Right lobe of liver (tissue), 6 donors: Measurements from ENCODE around the gene HOXD9. TPM values are rescaled to one million over a fixed set of nuclear protein-coding genes. Genes with fewer than 3 reads are reported as not detected.

Experiments
- ATAC-seq, 4 donors: fragments of 200-7000 bp; cut with Tn5 transposase; one replicate each; pipeline ENCODE4 v1.9.1; 2020; ENCODE audit warnings: mild to moderate bottlenecking in 4 of 4, moderate library complexity in 4 of 4
- DNase-seq, 3 donors: peaks; one replicate each; pipeline ENCODE4 v3.0.0-alpha.2; 2020
- H3K27ac ChIP-seq, 3 donors: fragments of 200-600 bp; one replicate each; pipeline ENCODE4 v1.8.0; 2022
- H3K27me3 ChIP-seq, 2 donors: fragments of 200-600 bp; one replicate each; pipeline ENCODE4 v1.8.0; 2022
- H3K36me3 ChIP-seq, 4 donors: fragments of 200-600 bp; sonication (generic) in 1 of 4; one replicate each; pipeline versions ENCODE4 v1.5.1 to v1.8.0; 2017 to 2022; ENCODE audit warnings: control low read depth in 1 of 4
- H3K4me1 ChIP-seq, 4 donors: fragments of 200-600 bp; sonication (generic) in 1 of 4; one replicate each; pipeline versions ENCODE4 v1.5.1 to v1.8.0; 2017 to 2022; ENCODE audit warnings: control low read depth in 1 of 4
- H3K4me3 ChIP-seq, 3 donors: fragments of 200-600 bp; one replicate each; pipeline ENCODE4 v1.8.0; 2022
- H3K9me3 ChIP-seq, 4 donors: fragments of 200-600 bp; sonication (generic) in 1 of 4; one replicate each; pipeline versions ENCODE4 v1.5.1 to v1.8.0; 2017 to 2022; ENCODE audit warnings: control low read depth in 1 of 4
- CTCF ChIP-seq, 4 donors: fragments of 200-600 bp in 3 of 4; fragments of 450-650 bp in 1 of 4; IDR thresholded peaks; one replicate each; pipeline versions ENCODE4 v1.5.1 to v1.8.0; 2016 to 2022; ENCODE audit warnings: antibody characterized with exemption in 4 of 4, mild to moderate bottlenecking in 2 of 4
- POLR2A ChIP-seq: fragments of 450-650 bp; IDR thresholded peaks from one replicate; pipeline ENCODE4 v1.6.1; 2017; ENCODE audit warnings: antibody characterized with exemption, mild to moderate bottlenecking
- WGBS: methylation state at CpG from one replicate; pipeline ENCODE4 v1.1.6; 2018; ENCODE audit warnings: low coverage, low lambda C conversion rate; ENCODE audit not compliant: insufficient coverage; ENCODE audit errors: missing lambda C conversion rate; 5-methylcytosine and 5-hydroxymethylcytosine counted together
- intact Hi-C, 2 donors: fragments of 100-400 bp; cut with DNase I; formaldehyde crosslinking; loops; one replicate each; pipeline versions ENCODE4 v1.11.2 to v1.14.1; 2022
- total RNA-seq, 6 experiments: library from RNA; depleted of rRNA in 2 of 6; stranded (reverse); fragments of >200 nt in 2 of 6; fragmentation: NEBNext Ultra II Directional in 3 of 6; extraction: Animal tissue kit (Norgen Biotek cat#: 25700) in 3 of 6; gene quantifications; one replicate each; pipeline versions ENCODE4 v1.1.0 to v1.2.4, GENCODE V29; 2016 to 2023
- donor health status: DM: no; HTN: yes; CAD: no.
- donor health status: DM: no; HTN: no; CAD: no.
- donor health status: DM: no; HTN: no; CAD: no.
- donor health status: DM: no; HTN: yes; CAD: no.
- donor health status: DM: no; HTN: yes; CAD: no.

HOXD9 gene
- total RNA-seq, 6 experiments from 2014 or later = 0.25 TPM; not detected in 5

DNA sequence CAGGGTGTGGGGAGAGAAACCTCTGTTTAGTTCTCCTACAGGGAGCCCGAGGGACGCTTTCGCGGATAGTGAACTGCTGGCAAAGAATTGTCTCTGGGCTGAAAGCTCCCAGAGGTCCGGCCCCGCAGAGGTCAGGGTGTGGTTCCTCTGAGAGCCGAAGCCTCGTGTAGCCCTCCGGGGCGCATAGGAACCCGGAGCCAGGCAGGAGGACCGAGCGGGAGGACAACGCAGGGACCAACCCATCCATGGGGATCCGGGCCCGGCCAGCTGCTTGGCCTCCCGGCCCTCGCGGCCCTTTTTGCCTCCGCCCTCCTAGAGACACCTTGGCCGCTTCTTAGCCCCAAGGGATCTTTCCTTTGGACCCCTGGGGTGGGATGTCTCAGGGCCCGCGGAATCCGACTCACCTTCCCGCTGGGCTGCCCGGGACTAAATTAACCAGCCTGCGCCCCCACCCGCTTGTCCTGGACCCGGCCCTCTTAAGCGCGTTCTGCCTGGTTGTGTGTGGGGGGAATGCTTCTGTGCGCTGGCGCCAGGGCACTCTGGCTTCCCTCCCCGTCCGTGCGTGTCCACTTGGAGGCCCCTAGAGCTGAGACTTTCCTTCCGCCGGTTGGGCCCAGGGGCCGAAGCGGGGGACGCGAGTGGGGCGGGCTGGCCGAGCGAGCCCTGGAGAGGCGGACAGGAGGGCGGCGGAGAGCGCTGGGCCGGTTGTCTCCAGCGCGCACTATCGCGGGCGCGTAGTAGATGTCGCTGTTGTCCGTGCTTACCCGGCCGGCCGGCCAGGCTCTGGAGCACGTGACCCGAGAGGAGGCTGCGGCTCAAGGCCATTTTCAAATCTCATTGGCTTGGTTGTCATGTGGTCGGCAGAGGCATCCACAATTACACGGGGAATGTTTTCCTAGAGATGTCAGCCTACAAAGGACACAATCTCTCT lies 6.4 kb upstream of the HOXD9 start, which contains the start of gene HOXD10:
Gene HOXD10, plus strand, starts transcription at position 896 of the 931 bp plus-strand sequence. CDS start 56 bp downstream, outside the sequence.
- intact Hi-C loops = no loop called here
- no peak within 1 kb of the TSS for H3K27ac ChIP-seq
- no peak for DNase-seq
- H3K4me3 ChIP-seq = no peak within 1 kb of the TSS
- peak in 1 of 4 donors; percentile 20 for ATAC-seq
- peaks cover 30 to 87% of the 10 kb centered on the region in 2 donors for H3K27me3 ChIP-seq
- 3% methylated on average over 13 of the region's 66 CpGs for WGBS
- no peaks in the 10 kb centered on the region for H3K4me1 ChIP-seq
- TF ChIP-seq POLR2A = no peak
- no peaks in the 10 kb centered on the region for H3K9me3 ChIP-seq
- no peaks in the 10 kb centered on the region for H3K36me3 ChIP-seq

DNA sequence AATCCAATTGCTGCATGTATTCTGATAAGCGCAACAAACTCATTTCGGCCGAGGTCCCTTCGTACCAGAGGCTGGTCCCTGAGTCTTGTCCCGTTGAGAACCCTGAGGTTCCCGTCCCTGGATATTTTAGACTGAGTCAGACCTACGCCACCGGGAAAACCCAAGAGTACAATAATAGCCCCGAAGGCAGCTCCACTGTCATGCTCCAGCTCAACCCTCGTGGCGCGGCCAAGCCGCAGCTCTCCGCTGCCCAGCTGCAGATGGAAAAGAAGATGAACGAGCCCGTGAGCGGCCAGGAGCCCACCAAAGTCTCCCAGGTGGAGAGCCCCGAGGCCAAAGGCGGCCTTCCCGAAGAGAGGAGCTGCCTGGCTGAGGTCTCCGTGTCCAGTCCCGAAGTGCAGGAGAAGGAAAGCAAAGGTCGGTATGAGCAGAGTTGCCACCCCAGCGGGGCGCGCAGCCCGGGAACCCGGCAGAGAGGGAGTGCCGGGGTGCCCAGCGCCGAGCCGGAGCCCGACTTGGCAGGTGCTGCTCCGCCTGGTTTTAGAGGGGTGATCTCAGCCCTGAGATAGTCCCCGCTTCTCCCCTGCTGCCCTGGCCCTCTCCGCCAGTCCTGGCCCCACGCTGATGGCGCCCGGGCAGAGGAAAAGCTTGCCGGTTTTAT lies 5.2 kb upstream of the HOXD9 start:
- H3K36me3 ChIP-seq = no peaks in the 10 kb centered on the region
- peaks cover 0 to 1% (median 0%) of the 10 kb centered on the region in 4 donors for H3K4me1 ChIP-seq
- TF ChIP-seq CTCF (IDR thresholded peaks at IDR 0.05) (no peak), POLR2A (no peak)
- ATAC-seq = no peak
- peaks cover 35 to 89% of the 10 kb centered on the region in 2 donors for H3K27me3 ChIP-seq
- no peak overlapping the region for H3K27ac ChIP-seq
- H3K4me3 ChIP-seq = no peak overlapping the region
- DNase-seq = no peak
- no peaks in the 10 kb centered on the region for H3K9me3 ChIP-seq
- intact Hi-C loops = no loop called here
- 17% methylated on average over 11 of the region's 40 CpGs for WGBS

GRCh38 chr2:176117823-176118371 lies 4.6 kb upstream of the HOXD9 start:
- intact Hi-C loops = no loop called here
- Histone ChIP-seq H3K4me3 (no peak overlapping the region), H3K27ac (no peak overlapping the region), H3K4me1 (peaks cover 0 to 7% (median 0%) of the 10 kb centered on the region in 4 donors), H3K9me3 (no peaks in the 10 kb centered on the region), H3K36me3 (no peaks in the 10 kb centered on the region), H3K27me3 (peaks cover 39 to 89% of the 10 kb centered on the region in 2 donors)
- TF ChIP-seq CTCF (IDR thresholded peaks at IDR 0.05) (no peak), POLR2A (no peak)
- WGBS = 8% methylated on average over 10 of the region's 11 CpGs
- no peak for ATAC-seq
- DNase-seq = no peak

DNA sequence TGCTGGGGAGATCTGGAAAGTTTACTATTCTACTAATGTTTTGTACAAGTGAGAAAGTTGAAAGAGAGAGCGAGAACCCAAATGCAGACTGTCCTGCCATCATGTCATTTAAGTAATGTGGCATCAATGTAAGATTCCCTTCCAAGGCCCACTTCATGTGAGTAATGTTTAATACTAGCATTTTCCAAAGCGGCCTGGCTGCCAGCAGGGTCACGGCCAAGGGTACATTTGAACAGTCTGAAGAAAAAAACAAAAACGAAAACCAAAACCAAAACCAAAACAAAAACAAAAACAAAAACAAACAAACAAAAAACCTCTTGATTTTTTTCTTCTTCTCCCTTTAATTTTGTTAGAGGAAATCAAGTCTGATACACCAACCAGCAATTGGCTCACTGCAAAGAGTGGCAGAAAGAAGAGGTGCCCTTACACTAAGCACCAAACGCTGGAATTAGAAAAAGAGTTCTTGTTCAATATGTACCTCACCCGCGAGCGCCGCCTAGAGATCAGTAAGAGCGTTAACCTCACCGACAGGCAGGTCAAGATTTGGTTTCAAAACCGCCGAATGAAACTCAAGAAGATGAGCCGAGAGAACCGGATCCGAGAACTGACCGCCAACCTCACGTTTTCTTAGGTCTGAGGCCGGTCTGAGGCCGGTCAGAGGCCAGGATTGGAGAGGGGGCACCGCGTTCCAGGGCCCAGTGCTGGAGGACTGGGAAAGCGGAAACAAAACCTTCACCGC lies 3.7 kb upstream of the HOXD9 start:
- no peaks in the 10 kb centered on the region for H3K9me3 ChIP-seq
- TF ChIP-seq CTCF (IDR thresholded peaks at IDR 0.05) = peak in 3 of 4 donors; percentile 12 to 17 (median 16)
- TF ChIP-seq POLR2A = no peak
- H3K4me3 ChIP-seq = no peak overlapping the region
- ATAC-seq = no peak
- H3K27me3 ChIP-seq = peaks cover 41 to 87% of the 10 kb centered on the region in 2 donors
- 11% methylated on average over 19 of the region's 24 CpGs for WGBS
- intact Hi-C loops = no loop called here
- H3K27ac ChIP-seq = no peak overlapping the region
- no peaks in the 10 kb centered on the region for H3K36me3 ChIP-seq
- no peak for DNase-seq
- peaks cover 0 to 8% (median 0%) of the 10 kb centered on the region in 4 donors for H3K4me1 ChIP-seq
